Activated CD4-positive, alpha-beta memory T cell treated with anti-CD3 and anti-CD28 coated beads for 36 hours (primary cell): Measurements from ENCODE around the gene PNPLA2. TPM values are rescaled to one million over a fixed set of nuclear protein-coding genes. Genes with fewer than 3 reads are reported as not detected.

ENCODE experiments used
- CTCF ChIA-PET: fragments of 350-600 bp; sonication (Branson Sonifier 250); formaldehyde crosslinking; loops from one replicate; lab custom pipeline; 2021; ENCODE audit warnings: antibody characterized with exemption, inconsistent platforms; lab: Charles Lee
- POLR2A ChIA-PET: fragments of 350-600 bp; sonication (Branson Sonifier 250); formaldehyde crosslinking; loops from one replicate; lab custom pipeline; 2021; ENCODE audit warnings: antibody characterized with exemption; lab: Charles Lee
- DNase-seq: peaks from one replicate; pipeline ENCODE4 v3.0.0-alpha.2; 2020
- H3K27ac Mint-ChIP-seq: one replicate; pipeline ENCODE4 v1.8.0; 2021; ENCODE audit warnings: mixed read lengths
- H3K27me3 Mint-ChIP-seq: one replicate; pipeline ENCODE4 v1.8.0; 2021; ENCODE audit warnings: mixed read lengths
- H3K36me3 Mint-ChIP-seq: one replicate; pipeline ENCODE4 v1.8.0; 2021; ENCODE audit warnings: mixed read lengths
- H3K4me1 Mint-ChIP-seq: one replicate; pipeline ENCODE4 v1.8.0; 2021; ENCODE audit warnings: low read depth, mixed read lengths
- H3K4me3 Mint-ChIP-seq: one replicate; pipeline ENCODE4 v1.8.0; 2021; ENCODE audit warnings: mild to moderate bottlenecking, mixed read lengths
- H3K9me3 Mint-ChIP-seq: one replicate; pipeline ENCODE4 v1.8.0; 2021; ENCODE audit warnings: mixed read lengths
- intact Hi-C: fragments of 100-400 bp; cut with micrococcal nuclease; formaldehyde crosslinking; loops from one replicate; pipeline ENCODE4 v1.15.1; 2023
- total RNA-seq, 2 experiments: library from RNA; stranded (reverse); gene quantifications; one replicate each; pipeline ENCODE4 v1.2.3, GENCODE V29; 2021

PNPLA2 gene
- 10 to 100 TPM; 33.2 to 35.0 TPM for total RNA-seq

- Mint-ChIP-seq H3K27me3 (no peaks in the 10 kb centered on the region), H3K4me1 (peaks cover 14% of the 10 kb centered on the region), H3K27ac (peak within 1 kb of the TSS; percentile 58), H3K9me3 (no peaks in the 10 kb centered on the region), H3K36me3 (peaks cover 8% of the 10 kb centered on the region), H3K4me3 (peak within 1 kb of the TSS; percentile 79)
- no peak for DNase-seq
- ChIA-PET POLR2A (interaction anchor here (1.0 to 2.6 kb wide), 5 partner anchors 8 to 56 kb away, joined by 3 to 14 read pairs (median 5); partner anchors contain the start of genes CD151 and RPLP2), CTCF (interaction anchor here (0.6 to 1.0 kb wide), 4 partner anchors 10 to 107 kb away, joined by 3 to 4 read pairs (median 3); partner anchors contain the start of gene PIDD1)
- intact Hi-C loops: loop anchor here (1.0 kb wide), 1 partner anchor 9 kb away; the partner anchor contains the start of gene RPLP2
Observed at GRCh38 chr11:818396-819128, at the start of gene PNPLA2. Gene PNPLA2 (plus strand): TSS chr11:818914. CDS start chr11:819719, 805 bp downstream.

GRCh38 chr11:769887-770641 lies 48.6 kb upstream of the PNPLA2 start:
- Mint-ChIP-seq H3K27me3 (no peaks in the 10 kb centered on the region), H3K27ac (no peak overlapping the region), H3K4me1 (peaks cover 16% of the 10 kb centered on the region), H3K36me3 (peaks cover 17% of the 10 kb centered on the region), H3K4me3 (no peak overlapping the region), H3K9me3 (no peaks in the 10 kb centered on the region)
- DNase-seq: no peak
- POLR2A ChIA-PET: no interaction called here
- CTCF ChIA-PET: no interaction called here
- intact Hi-C loops: no loop called here

GRCh38 chr11:770642-771616 lies 47.8 kb upstream of the PNPLA2 start:
- no peak overlapping the region for H3K27ac Mint-ChIP-seq
- peaks cover 13% of the 10 kb centered on the region for H3K36me3 Mint-ChIP-seq
- H3K27me3 Mint-ChIP-seq: no peaks in the 10 kb centered on the region
- ChIA-PET CTCF (no interaction called here), POLR2A (no interaction called here)
- intact Hi-C loops: no loop called here
- DNase-seq: no peak
- no peaks in the 10 kb centered on the region for H3K9me3 Mint-ChIP-seq
- H3K4me3 Mint-ChIP-seq: no peak overlapping the region
- peaks cover 20% of the 10 kb centered on the region for H3K4me1 Mint-ChIP-seq

- ChIA-PET POLR2A (no interaction called here), CTCF (no interaction called here)
- no peaks in the 10 kb centered on the region for H3K9me3 Mint-ChIP-seq
Observed at GRCh38 chr11:771617-772204, 47.0 kb upstream of the PNPLA2 start.

GRCh38 chr11:772429-773390 lies 46.0 kb upstream of the PNPLA2 start:
- POLR2A ChIA-PET: no interaction called here

More at GRCh38 chr11:771617-772204, 47.0 kb upstream of the PNPLA2 start:
- DNase-seq: no peak
- H3K27me3 Mint-ChIP-seq: no peaks in the 10 kb centered on the region
- H3K27ac Mint-ChIP-seq: no peak overlapping the region
- H3K4me1 Mint-ChIP-seq: peaks cover 16% of the 10 kb centered on the region
- no peak overlapping the region for H3K4me3 Mint-ChIP-seq
- intact Hi-C loops: no loop called here
- H3K36me3 Mint-ChIP-seq: peaks cover 13% of the 10 kb centered on the region

GRCh38 chr11:773425-773824 lies 45.3 kb upstream of the PNPLA2 start:
- DNase-seq: no peak
- POLR2A ChIA-PET: no interaction called here
- H3K27ac Mint-ChIP-seq: no peak overlapping the region
- H3K9me3 Mint-ChIP-seq: no peaks in the 10 kb centered on the region
- H3K4me3 Mint-ChIP-seq: no peak overlapping the region
- H3K27me3 Mint-ChIP-seq: no peaks in the 10 kb centered on the region
- intact Hi-C loops: no loop called here
- peaks cover 10% of the 10 kb centered on the region for H3K36me3 Mint-ChIP-seq
- peaks cover 11% of the 10 kb centered on the region for H3K4me1 Mint-ChIP-seq
- CTCF ChIA-PET: no interaction called here

More at GRCh38 chr11:772429-773390, 46.0 kb upstream of the PNPLA2 start:
- Mint-ChIP-seq H3K36me3 (peaks cover 10% of the 10 kb centered on the region), H3K27ac (no peak overlapping the region), H3K4me1 (peaks cover 11% of the 10 kb centered on the region), H3K27me3 (no peaks in the 10 kb centered on the region), H3K4me3 (no peak overlapping the region), H3K9me3 (no peaks in the 10 kb centered on the region)
- no peak for DNase-seq
- intact Hi-C loops: no loop called here
- CTCF ChIA-PET: interaction anchor here (0.6 kb wide), 1 partner anchor 14 kb away, joined by 3 read pairs; no protein-coding TSS in a partner anchor

- CTCF ChIA-PET: no interaction called here
Observed at GRCh38 chr11:773830-774229, 44.9 kb upstream of the PNPLA2 start.

GRCh38 chr11:774873-775592 lies 43.7 kb upstream of the PNPLA2 start:
- DNase-seq: no peak
- H3K4me1 Mint-ChIP-seq: peaks cover 19% of the 10 kb centered on the region
- POLR2A ChIA-PET: interaction anchor here (0.6 to 2.1 kb wide), 4 partner anchors 11 to 36 kb away, joined by 3 to 9 read pairs (median 4); no protein-coding TSS in a partner anchor
- H3K36me3 Mint-ChIP-seq: peaks cover 10% of the 10 kb centered on the region
- H3K27me3 Mint-ChIP-seq: no peaks in the 10 kb centered on the region
- H3K4me3 Mint-ChIP-seq: peak overlapping the region; percentile 62
- intact Hi-C loops: no loop called here
- no peak overlapping the region for H3K27ac Mint-ChIP-seq
- H3K9me3 Mint-ChIP-seq: no peaks in the 10 kb centered on the region
- CTCF ChIA-PET: interaction anchor here (1.1 kb wide), 1 partner anchor 52 kb away, joined by 3 read pairs; no protein-coding TSS in a partner anchor

More at GRCh38 chr11:773830-774229, 44.9 kb upstream of the PNPLA2 start:
- peaks cover 12% of the 10 kb centered on the region for H3K4me1 Mint-ChIP-seq
- no peak for DNase-seq
- POLR2A ChIA-PET: no interaction called here
- peaks cover 10% of the 10 kb centered on the region for H3K36me3 Mint-ChIP-seq
- H3K9me3 Mint-ChIP-seq: no peaks in the 10 kb centered on the region
- no peak overlapping the region for H3K4me3 Mint-ChIP-seq
- no peak overlapping the region for H3K27ac Mint-ChIP-seq
- intact Hi-C loops: no loop called here
- H3K27me3 Mint-ChIP-seq: no peaks in the 10 kb centered on the region

GRCh38 chr11:776263-776560 lies 42.5 kb upstream of the PNPLA2 start:
- ChIA-PET CTCF (interaction anchor here (0.9 to 2.2 kb wide), 3 partner anchors 10 to 54 kb away, joined by 4 to 5 read pairs (median 4); no protein-coding TSS in a partner anchor), POLR2A (interaction anchor here (0.7 to 2.1 kb wide), 6 partner anchors 14 to 85 kb away, joined by 3 to 9 read pairs (median 3); partner anchors contain the start of genes CEND1, RPLP2 and TALDO1)
- peak overlapping the region; percentile 85 for H3K4me3 Mint-ChIP-seq
- H3K27me3 Mint-ChIP-seq: no peaks in the 10 kb centered on the region
- H3K9me3 Mint-ChIP-seq: no peaks in the 10 kb centered on the region
- no peak for DNase-seq
- H3K27ac Mint-ChIP-seq: peak overlapping the region; percentile 70
- intact Hi-C loops: loop anchor here (2.0 kb wide), 1 partner anchor 21 kb away; no protein-coding TSS in a partner anchor
- H3K4me1 Mint-ChIP-seq: peaks cover 21% of the 10 kb centered on the region
- peaks cover 2% of the 10 kb centered on the region for H3K36me3 Mint-ChIP-seq
